ENCODE results near the gene PIGU.
"Not testable (repeated sequence)": the region's sequence is repeated elsewhere in the genome, so short reads cannot be mapped to it uniquely, and the experiment has no call there.

PIGU gene, protein sequence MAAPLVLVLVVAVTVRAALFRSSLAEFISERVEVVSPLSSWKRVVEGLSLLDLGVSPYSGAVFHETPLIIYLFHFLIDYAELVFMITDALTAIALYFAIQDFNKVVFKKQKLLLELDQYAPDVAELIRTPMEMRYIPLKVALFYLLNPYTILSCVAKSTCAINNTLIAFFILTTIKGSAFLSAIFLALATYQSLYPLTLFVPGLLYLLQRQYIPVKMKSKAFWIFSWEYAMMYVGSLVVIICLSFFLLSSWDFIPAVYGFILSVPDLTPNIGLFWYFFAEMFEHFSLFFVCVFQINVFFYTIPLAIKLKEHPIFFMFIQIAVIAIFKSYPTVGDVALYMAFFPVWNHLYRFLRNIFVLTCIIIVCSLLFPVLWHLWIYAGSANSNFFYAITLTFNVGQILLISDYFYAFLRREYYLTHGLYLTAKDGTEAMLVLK

DNA sequence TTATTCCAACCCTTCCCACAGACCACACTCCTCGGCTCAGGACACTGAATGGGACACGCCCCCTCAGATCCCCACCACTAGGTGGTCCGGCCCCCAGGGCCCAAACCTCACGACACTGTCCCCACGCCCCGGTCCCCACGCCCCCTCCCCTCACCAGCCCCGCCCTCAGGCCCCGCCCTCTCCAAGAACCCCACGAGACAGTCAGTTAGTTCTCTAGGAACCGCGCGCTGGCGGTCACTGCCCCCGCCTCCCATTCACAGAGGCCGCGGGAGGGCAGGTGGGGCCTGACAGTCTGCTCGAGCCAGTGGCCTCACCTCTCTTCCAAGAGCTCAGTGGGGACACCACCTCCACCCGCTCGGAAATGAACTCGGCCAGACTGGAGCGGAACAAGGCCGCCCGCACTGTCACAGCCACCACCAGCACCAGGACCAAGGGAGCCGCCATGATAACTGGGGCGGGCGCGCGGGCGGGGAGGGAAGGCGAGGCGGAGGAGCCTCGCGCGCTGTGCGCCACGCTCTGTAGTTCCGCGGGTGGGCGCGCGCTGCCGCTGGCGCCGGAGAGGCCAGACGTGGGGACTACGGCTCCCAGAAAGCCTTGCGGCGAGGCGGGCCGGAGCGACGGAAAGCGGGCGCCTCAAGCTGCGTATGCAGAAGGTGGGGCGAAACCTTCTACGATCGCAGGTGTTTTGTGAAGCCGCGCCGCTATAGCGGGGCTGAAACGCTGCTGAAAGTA is at the start of gene PIGU:
Gene PIGU (minus strand): TSS at position 451 of the 732 bp plus-strand sequence. CDS start 7 bp downstream, at position 444.
- DNase-seq (ENCODE audit: low read depth): peak; percentile 66

DNA sequence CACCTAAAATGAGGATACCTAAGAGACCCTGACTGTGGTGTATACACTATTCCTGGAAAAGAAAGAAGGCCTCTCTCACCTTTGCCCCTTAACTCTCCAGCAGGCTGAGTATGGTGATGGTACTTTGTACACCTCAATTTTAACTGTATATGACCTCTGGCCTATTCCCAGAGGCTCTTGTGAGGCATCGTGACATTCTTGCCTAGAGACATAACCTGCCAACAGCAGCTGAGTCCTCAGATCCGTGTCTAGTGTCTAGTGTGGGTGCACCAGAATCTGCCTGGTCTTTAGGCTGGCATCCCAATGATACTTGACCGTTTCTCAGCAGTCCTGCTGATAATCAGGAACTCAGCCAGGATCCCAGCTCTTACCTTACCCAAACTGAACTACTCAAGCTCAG is 47.3 kb upstream of the PIGU start:
- DNase-seq (ENCODE audit: low read depth): no peak

DNA sequence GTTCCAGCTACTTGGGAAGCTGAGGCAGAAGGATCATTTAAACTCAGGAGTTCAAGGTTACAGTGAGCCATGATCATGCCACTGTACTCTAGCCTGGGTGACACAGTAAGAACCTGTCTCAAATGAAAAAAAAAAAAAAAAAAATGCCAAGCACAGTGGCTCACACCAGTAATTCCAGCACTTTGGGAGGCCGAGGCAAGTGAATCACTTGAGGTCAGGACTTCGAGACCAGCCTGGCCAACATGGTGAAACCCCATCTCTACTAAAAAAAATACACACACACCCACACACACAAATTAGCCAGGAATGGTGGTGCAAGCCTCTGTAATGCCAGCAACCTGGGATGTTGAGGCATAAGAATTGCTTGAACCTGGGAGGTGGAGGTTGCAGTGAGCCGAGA is 45.7 kb upstream of the PIGU start:
- DNase-seq (ENCODE audit: low read depth): not testable (repeated sequence)

- DNase-seq (ENCODE audit: low read depth): no peak
These were observed 43.4 kb upstream of the PIGU start for GRCh38 chr20:34720266-34720665.

DNA sequence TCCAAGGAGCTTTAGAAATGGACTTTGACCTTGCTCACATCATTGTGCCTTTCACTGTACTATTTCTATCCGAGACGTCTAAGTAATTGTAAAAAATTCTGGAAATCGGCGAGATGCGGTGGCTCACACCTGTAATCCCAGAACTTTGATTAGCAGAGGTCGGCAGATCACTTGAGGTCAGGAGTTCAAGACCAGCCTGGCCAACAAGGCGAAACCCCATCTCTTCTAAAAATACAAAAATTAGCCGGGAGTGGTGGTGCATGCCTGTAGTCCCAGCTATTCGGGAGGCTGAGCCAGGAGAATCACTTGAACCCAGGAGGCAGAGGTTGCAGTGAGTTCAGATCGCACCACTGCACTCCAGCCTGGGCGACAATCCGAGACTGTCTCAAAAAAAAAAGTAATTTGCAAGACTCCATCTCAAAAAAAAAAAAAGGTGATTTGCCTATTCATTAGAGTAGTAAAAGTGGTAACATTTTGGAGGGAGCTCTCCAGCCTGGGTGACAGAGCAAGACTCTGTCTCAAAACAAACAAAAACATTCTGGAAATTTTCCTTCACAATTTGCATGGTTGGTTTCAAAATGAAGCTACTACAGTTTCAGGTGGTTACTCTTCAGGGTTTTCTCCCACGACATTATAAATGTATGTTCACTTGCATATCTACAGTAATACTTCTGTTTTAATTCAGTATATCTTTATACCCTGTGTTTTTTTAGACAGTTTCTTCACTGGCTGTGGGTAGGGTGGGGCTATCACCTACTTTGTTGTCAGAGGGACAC is 42.5 kb upstream of the PIGU start:
- DNase-seq (ENCODE audit: low read depth): not testable (repeated sequence)

DNA sequence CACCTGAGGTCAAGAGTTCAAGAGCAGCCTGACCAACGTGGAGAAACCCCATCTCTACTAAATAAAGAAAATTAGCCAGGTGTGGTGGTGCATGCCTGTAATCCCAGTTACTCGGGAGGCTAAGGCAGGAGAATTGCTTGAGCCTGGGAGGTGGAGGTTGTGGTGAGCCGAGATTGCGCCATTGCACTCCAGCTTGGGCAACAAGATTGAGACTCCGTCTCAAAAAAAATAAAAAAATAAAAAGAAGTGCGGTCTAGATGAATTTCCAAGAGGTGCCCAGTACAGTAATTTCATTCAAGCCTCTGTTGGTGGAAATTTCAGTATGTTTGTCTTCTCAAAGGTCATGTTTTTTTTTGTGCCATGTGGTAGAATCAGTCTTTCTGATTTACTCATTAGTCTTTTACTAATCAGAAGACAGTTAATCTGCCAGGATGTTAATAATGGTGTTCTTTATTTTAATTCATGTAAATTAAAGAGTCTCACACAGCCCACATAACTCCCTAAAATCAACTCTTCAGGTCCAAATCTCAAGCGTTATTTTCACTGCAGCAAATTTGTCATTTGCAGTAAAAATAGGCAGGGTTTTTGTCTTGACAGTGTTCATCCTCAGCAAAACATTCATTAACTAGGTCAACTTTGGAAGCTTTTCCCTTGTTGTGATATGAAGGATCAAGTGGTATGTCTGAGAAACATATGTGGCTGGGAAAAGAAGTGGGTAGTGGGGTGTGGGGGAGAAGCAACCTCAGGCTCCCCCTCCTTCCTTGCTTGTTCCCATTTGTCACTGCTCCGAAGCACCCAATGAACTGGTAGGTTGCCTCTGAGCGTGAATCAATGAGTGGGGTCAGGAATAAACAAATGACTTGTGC is 40.6 kb upstream of the PIGU start:
- no peak for DNase-seq (ENCODE audit: low read depth)

GRCh38 chr20:34716921-34717229 is 40.0 kb upstream of the PIGU start:
- no peak for DNase-seq (ENCODE audit: low read depth)

DNA sequence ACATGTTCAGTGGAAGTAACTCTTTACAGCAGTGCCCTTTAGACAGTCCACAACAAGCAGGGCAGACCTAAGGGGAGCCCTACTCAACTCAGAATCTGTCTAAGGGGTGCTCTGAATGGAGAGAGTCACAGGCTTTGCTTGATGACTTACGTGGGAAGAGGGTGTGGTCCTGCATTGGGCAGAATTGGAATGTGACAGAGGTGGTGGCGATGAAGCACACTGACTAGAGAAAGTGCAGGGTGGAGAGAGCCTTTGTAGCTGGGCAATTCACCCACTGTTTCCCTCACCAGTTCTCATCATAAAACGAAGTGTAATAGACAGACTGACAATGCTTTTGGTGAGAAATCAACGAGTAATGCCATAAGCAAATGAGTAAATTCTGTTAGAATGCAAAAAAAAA is 38.5 kb upstream of the PIGU start:
- DNase-seq (ENCODE audit: low read depth): no peak

DNA sequence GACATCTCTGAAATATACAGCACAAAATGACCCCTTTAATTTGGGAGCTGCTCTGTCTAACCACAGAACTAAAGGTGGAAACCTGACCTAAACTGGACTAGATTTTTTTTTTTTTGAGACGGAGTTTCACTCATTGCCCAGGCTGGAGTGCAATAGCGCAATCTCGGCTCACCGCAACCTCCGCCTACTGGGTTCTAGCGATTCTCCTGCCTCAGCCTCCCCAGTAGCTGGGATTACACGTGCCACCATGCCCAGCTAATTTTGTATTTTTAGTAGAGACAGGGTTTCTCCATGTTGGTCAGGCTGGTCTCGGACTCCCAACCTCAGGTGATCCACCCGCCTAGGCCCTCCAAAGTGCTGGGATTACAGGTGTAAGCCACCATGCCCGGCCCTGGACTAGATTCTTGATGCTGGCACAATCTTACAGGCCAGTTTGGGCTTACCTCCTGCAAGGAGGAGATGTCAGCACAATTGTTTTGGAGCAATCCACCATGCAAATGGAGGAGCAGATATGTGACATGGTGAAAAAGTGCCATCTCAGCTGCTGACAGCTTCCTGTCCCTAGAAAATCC is 37.1 kb upstream of the PIGU start:
- DNase-seq (ENCODE audit: low read depth): not testable (repeated sequence)

DNA sequence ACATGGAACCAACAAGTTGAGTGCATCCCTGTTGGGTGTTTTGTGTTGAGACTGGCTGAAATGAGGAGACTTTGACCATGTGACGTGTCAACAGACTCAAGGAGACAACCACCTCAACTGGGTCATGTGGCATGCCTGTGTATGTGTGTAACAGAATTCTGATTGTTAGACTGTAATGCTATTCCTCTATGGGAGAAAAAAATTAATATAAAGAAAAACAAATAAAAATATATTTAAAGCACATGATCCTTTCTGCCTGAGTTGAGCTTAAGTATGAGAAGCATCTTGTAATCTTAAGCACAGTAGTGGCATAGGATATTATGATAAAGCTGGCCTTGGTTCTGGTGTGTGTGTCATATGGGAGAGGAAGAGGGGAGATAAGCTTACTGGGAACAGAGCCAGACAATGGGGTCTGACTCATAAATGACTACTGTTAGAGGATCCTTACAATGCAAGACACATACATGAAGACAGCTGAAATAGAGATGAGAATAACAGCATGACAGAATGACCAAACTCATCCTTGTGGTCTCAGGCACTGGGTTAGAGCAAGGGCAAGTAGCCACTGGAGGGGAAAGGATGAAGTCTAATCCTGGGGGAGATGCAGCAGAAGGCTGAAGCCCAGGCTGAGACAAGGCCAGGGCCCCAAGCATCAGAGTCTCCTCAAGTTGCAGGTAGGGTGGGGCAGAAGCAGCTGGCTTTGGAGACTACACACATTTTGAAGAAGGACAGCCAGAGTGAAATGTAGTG is 36.5 kb upstream of the PIGU start:
- peak; percentile 100 for DNase-seq (ENCODE audit: low read depth)

DNA sequence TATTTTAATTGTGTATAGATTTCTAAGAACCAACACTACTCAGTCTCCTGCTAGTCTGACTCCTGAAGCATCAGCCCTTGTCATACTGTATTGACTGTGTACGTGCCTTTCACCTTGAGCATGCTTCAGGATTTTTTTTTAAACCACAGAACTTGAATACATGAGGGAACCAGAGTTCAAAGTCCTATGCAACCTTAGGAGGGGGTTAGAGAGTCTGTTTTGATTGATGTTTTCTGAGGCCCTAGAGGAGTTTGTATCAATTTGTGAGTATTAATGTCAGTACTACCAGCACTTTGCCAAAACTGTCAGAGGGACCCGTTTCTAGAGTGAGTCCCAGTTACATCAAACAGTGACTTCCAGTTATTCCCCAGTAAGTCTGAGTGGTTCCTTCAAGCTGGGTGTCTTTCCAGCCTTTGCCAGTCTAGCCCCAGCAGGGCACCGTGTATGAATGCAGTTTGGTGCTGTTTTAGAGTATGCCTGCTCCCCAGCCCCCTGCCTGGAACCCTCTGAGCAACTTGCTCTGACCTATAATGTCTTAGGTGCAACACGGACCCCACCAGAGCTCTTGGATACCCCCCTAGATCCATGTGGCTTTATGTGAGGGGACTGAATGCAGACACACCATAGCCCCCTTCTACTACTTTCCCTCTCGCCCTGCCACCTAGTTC is 35.8 kb upstream of the PIGU start:
- no peak for DNase-seq (ENCODE audit: low read depth)

DNA sequence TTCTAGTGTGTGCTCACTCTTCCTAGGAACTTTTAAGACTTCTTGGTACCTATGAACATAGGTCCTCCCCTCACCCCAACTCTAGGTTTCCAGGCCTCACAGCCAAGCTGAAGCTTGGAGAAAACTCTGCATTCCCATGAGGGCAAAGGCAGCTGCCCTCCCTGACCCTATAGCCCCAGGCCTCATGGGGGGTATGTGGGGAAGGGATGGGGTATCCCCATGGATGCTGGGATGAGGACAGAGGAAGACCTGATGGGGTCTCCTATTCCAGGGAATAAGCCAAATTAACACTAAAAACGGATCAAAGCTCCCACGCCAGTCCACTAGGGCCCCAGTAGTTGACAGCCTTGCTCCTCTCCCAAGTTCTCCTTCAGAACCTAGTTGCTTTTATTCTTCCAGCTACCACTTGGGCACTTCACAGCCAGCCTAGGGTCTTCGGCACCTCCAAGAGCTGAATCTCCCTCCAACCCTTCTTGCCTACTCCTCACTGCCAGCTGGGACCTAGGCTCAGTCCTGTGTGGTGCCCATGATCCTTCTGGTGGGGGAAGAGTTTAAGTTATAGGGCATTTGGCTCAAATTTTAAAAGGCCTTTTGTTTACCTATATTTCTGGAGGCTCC is 35.0 kb upstream of the PIGU start:
- DNase-seq (ENCODE audit: low read depth): no peak

DNA sequence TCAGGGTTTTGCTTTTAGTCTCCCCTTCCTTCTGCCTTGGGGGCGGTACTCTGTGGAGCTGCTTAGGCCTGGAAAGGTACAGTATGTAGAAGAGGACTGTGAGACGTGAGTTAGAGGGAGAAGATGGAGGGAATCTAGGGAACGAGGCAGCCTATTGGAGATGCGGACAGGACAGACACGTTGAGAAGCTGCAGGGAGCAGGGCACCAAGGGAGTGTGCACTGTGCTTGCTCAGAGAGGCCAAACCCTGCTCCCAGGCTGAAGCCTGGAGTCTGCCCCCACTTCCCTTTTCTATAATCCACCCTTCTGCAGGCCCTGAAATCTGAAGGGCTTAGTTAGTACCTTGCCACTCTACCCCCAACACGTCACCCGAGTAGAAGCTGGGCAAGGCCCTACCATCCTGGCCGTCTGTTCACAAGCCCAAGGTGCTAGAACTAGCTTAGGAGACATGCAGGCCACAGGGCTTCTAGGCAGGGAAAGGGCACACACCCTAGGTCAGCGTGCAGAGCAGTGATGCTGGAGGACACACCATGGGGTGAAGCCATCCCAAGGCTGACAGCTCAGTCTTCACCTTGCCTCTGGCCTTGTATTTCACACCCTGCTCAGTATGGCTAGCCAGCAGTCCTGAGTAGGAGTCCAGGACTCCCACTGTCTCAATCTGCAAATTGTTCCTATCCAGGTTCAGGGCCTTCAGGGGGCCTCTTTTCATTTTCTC is 34.1 kb upstream of the PIGU start:
- DNase-seq (ENCODE audit: low read depth): no peak

- no peak for DNase-seq (ENCODE audit: low read depth)
These were observed 33.6 kb upstream of the PIGU start for GRCh38 chr20:34710568-34710839.

DNA sequence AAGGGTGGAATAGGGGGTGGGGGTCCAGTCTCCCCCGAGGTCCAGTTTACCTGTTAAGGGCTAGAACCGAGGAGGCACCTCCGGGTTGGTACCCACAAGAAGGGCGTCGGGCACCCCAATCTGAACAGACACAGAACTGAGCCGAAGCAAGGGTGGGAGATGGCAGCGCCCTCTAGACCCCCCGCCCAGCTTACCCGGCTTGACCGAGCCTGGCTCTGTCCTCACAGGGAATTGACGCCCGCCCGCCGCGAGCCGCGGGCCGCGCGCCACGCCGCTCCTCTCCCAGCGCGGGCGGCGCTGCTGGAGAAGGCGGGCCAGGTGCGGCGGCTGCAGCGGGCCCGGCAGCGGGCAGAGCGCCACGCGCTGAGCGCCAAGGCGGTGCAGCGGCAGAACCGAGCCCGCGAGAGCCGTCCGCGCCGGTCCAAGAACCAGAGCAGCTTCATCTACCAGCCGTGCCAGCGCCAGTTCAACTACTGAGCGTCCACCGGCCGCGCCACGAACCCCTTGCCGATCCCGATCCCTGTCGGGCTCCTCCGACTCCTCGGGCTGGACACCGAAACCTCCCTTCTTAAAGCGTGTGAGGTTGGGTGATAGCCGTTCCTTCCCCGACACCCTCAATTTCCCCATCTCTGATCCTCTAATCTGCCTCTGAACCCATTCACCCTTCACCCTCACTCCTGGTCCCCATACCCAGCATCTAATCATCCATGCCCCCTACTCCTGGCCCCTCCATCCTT is 33.1 kb upstream of the PIGU start:
- DNase-seq (ENCODE audit: low read depth): no peak

- DNase-seq (ENCODE audit: low read depth): no peak
These were observed 32.3 kb upstream of the PIGU start for GRCh38 chr20:34709044-34709830.

DNA sequence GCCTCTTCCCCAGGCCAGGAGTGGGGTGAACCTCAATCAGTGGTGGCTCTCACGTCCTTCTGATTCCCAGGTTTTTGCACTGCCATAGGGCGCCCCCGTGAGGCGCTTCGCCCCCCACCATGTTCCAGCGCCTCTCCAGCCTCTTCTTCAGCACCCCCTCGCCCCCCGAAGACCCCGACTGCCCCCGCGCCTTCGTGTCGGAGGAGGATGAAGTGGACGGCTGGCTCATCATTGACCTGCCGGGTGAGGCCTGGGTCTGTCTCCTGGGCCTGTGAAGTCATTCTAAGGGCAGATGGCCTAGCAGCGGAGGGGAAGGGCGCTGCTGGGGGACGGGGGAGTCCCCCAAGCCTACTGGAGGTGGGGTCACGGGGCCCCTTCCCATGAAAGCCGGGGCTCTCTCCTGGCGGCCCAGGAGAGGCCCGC is 31.7 kb upstream of the PIGU start:
- no peak for DNase-seq (ENCODE audit: low read depth)

Data from non-pigmented ciliary epithelial cell (primary cell).